ENCODE results near the gene CLRN1.

The CLRN1 gene

DNA sequence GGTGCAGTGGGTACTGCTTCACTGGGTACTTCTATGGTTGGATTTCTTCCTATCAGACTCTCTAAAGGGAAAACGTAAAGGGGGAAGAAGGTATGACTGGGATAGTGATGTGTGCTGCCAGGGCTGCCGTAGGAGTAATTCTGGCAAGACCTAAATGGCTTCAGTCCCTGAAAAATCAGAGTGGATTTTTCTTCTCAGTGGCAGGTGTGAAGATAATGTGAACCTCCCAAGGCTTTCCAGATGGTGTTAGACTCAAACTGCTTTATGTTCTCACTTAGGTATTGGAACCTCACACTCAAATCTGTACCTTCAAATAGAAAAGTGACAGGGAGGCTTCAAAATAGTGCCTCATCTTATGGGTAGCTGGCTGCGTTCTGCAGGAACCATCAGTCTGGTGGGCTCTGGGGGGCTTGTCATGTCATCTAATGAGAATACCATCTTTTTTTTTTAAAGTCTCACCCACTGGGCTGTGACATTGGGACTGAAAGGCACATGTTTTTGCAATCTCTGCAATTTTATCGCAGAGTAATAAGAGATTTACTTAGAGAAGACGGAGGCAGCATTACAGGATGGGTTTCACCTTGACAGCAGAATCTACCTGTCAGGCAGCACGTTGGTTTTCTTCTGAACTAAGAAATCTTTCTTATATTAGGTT, 95.8 kb downstream of the CLRN1 start:
- no peak for DNase-seq (ENCODE audit: low spot score)
